ENCODE measurements around the gene GPR146.

DNA sequence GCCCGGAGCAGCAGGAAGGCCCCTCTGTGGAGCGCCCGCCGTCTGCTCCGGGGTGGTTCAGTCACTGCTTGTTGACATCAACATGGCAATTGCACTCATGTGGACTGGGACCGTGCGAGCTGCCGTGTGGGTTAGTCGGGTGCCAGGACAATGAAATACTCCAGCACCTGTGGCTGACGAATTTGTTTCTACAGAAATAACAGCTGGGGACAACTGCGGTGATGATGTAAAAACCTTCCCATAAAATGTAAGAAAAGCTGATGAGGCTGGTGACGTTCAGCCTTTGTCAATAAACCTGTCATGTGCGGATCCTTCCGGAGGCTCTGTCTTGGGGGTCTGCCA lies 49.1 kb downstream of the GPR146 start:
- TF ChIP-seq CTCF (IDR thresholded peaks at IDR 0.05): no peak
- no peak for TF ChIP-seq POLR2A (IDR thresholded peaks at IDR 0.05)
- TF ChIP-seq POLR2AphosphoS5 (IDR thresholded peaks at IDR 0.05): no peak
